Stimulated activated CD4-positive, alpha-beta T cell treated with anti-CD3 and anti-CD28 coated beads, Interleukin-15, amount 100 ng/mL, for 48 hours (primary cell): Measurements from ENCODE around the gene WNK2.

ENCODE experiments used
- DNase-seq, 2 donors: peaks; one replicate each; pipeline ENCODE4 v3.0.0-alpha.2; 2020; ENCODE audit warnings: low read depth in 2 of 2

The WNK2 gene

DNA sequence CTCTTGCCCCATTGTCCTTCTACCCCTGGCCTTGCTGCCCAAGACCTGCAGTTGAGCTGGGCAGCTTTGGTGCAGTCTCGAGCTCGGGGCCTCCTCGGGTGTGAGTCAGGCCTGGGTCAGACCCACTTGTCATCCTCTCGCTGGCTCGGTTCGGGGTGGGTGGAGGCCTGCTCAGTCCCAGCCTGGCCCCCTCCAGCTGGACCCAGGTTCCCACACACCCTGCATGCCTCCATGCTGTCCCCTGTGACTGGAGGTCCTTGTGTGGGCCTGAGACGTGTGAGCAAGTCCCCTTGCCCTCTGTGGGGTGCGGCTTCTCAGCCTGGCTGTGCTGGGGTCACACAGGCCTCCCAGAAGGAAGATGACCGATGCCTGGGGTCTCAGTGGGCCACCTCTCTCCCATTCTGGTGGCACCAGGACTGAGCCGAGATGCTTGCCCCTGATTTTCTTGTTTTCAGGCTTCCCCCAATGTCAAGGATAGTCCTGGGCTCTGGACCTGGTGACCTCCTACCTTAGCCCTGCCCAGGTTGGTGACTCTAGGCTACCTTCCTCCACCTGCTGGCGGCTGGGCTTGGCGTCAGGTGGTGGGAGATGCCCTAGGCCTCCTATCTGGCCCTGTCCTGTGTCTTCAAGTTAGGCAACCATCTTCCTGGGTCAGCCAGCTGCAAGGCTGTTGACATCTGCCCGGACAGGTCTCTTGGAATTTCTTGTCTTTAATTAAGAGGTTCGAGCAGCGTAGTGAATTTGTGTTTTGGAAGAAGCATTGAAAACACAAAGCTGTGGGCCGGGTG lies 15.1 kb downstream of the WNK2 start:
- no peak for DNase-seq

DNA sequence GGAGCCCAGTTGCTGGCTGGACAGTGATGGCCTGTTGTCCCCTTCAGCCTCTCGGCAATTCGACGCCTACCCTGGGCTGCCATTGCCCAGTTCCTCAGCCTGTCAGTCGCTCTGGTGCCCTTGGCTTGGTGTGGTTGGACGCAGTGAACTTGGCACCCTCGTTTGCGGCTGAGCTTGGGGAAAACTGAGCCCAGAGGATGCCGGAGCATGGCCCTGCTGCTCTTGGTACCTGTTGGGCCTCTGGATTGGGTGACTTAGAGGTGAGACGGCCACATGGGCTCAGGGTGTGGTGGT lies 16.5 kb downstream of the WNK2 start:
- no peak for DNase-seq

GRCh38 chr9:93200989-93201334 lies 17.0 kb downstream of the WNK2 start:
- no peak for DNase-seq

DNA sequence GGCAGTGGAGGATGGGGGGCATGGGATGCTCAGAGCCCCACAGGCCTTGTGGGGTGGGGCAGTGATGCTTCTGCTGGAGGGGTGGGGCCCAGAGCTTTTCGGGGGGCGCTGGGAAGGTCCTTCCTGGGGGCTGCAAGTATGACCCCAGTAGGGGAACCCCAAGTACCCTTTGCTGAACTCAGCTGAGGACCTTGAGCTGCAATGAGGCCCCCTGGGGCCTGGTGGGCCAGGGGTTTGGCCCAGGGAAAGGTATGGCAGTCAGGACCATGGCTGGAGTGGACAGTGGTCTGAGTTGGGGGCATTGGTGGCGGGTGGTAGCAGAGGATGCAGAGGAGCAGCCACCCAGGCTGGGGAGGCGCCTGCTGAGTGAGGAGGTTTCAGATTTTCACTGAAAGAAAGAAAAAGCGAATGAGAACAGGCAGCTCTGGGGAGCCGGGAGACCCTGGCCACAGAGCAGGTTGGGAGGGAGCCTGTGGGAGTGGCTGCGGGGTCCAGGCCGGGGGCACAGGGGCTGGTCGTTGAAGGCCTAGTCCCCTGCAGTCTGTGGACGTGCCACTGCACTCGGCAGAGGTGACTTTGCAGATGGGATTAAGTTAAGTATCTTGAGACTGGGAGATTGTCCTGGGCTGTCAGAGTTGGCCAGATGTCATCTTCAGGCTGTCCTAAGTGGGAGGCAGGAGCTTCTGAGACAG lies 19.2 kb downstream of the WNK2 start:
- no peak for DNase-seq

DNA sequence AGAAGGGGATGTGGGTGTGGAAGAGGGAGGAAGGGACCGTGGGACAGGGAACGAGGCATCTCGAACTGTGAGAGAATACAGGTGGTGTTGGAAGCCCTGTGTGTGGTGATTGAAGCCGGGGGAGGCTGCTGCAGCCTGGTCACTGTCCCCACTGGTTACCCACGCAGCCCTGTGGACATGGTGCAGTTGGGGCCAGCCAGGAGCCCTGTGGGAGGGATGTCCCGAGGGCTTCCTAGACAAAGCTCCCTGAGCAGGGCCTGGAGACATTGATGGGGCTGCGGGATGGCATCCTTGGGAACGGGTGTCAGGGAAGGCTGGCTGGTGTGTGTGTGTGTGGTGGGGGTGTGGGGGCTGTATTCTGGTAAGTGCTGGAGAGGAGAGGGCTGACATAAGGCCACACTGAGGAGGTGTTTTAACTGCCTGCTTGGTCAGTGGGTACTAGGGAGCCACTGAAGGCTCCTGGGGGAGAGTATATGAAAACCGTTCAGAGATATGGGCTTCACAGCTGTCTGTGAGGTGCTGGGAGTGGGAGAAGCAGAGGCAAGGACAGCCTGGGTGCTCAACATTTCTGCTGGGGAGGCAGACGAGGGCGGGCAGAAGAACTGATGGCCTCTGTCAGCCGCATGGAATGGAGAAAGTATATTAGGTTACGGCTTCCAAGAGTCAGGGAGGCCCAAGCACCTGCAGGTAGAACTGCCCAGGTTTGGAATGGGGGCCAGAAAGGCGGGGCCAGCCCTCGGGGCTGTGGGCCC lies 20.0 kb downstream of the WNK2 start:
- DNase-seq: no peak

DNA sequence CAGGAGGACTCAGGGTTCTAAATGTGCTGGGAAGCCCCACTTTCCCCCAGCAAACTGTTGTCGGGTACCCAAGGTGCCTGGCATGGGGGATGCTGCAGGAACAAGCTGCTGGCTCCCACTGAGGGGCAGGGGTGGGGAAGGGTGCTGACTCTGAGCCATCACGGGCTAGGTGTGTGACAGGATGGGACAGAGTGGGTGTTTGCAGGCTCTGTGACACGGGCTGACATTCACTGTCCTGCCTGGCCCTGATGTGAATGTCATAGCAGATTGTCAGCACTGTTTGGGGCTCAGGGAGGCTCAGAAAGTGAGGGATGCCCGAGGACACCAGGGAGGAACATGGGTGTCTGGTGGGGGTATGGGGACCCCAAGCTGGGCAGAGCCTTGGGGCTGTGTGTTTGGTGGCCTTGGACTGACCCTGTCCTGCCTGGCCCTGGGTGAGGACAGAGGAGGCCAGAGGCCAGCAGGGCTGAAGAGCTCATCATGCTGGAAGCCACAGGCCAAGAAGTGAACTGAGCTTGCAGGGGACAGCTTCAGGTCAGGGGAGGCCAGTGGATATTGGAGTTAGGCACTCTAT lies 20.6 kb downstream of the WNK2 start:
- no peak for DNase-seq

DNA sequence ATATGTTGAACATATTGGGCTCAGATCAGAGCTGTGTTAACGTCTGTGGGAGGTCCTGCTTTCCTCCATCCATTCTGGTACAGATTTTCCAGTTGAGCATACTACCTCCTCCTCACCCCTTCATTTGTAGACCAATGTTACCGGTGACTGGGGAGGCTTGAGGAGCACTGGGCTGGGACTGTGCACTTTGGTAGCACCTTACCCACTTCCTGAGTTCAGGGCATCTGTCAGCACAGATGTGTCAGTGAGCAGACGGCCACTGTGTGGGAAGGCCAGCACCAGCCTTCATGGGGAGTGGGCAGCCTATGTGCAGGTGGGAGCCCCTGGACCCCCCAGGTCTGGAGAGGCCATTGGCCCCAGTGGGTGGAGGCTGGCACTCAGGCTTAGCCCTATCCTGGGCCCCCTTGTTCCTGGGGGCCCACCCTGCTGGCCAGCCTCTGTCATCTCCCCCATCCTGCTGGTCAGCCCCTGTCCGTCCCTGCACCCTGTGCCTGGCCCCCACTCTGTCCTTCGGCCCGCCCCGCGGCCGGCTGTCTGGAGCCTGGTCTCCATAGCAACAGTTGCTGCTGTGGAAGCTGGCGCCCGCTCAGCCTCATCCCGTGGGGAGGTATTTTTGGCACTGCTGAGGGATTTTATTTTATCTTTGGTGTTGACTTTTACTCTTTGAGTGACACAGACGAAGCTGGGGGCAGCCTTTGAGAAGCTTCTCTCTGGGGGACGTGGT lies 21.3 kb downstream of the WNK2 start:
- no peak for DNase-seq

DNA sequence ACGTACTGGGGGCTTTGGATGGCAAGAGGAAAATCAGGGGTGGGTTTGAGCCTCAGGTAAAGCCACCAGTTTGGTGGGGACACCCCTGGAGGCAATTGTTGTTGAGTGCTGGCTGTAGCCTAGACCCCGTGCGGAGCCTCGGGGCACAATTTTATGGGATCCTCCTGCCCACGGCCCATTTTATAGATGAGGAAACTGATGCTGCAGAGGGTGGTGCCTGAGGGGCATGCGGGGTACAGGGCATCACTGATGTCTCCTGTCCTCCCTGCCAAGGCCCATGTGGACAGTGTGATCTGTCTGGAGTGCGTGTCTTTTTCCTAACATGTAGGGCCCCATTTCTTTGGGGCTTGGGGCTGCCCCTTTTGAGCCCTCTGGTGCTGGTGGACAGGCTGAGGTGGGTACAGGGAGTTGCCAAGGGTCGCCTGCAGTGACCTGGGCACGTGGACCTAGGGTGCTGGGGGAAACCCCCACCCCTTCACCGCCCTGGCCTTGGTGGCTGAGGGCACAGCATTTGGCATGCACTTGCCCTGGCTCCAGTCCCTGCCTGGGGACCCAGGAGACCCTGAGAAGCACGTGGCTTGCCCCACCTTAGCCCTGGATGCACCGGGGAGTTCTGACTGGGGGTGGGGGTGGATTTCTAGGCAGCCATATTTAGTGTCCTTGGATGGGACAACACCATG lies 22.1 kb downstream of the WNK2 start:
- DNase-seq: no peak

DNA sequence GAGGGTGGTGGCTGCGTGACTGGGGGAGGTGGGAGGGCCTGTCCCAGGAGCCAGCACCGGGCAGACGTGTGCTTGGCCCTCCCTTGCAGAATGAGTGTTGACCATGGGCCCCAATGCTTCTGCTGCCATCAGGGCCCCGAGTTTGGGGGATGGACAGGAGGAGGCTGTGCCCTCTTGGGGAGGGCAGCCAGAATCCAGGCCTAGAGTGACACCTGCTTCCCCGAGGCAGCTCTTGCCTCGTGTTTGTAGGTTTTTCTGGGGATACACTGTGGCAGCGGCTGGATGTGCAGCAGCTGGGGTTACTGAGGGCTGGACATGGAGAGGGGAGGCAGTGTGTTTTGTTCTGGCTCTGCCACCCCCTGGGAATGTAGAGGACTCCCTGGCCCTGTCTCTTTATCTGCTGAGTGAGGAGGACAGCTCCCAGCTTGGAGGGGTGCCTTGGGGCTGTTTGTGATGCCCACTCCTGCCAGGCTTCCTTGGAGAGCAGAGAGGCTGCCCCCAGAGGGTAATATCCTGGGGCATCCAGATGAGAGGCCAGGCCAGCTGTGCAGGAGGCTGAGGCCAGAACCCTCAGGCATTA lies 22.7 kb downstream of the WNK2 start:
- no peak for DNase-seq

GRCh38 chr9:93207326-93207814 lies 23.4 kb downstream of the WNK2 start:
- no peak for DNase-seq

DNA sequence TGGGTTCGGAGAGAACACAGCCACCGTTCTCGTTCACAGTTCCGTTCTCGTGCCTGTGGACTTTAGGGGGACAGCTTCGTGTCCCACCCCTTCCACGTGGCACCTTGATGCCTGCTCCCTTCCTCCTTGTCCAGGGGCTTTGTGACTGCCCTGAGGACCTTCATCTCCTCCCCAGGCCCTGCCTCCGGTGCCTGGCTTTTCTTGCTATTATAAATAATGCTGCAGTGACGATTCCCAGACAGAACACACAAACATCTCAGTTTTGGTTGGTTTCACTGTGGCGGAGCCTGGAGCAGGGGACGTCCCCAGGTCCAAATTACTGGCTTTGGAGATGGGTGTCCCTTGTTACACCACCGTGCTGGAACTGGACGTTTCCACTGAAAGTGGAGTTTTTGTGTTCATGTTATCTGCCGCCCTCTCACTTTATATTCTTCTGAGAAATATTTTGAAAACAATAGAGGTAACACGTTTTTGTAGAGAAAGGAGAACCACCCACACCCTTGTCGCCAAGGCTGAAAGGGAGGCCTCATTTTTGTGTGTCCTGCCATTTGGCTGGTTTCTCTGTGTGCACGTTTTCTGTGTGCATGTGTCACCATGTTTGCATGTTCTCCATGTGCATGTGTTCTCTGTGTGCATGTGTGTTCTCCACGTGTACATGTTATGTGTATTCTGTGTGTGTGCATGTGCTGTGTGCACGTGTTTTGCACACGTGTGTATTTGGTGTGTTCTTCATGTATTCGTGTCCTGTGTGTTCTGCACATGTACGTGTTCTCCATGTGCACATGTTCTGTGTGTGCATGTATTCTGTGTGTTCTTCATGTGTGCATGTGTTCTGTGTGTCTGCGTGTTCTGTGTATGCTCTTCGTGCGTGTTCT lies 24.2 kb downstream of the WNK2 start:
- DNase-seq: no peak

GRCh38 chr9:93209097-93209496 lies 25.2 kb downstream of the WNK2 start:
- no peak for DNase-seq

- no peak for DNase-seq
Observed at GRCh38 chr9:93209576-93210323, 25.8 kb downstream of the WNK2 start.

GRCh38 chr9:93210324-93210973 lies 26.5 kb downstream of the WNK2 start:
- no peak for DNase-seq

- DNase-seq: no peak
Observed at GRCh38 chr9:93210974-93211653, 27.2 kb downstream of the WNK2 start.

DNA sequence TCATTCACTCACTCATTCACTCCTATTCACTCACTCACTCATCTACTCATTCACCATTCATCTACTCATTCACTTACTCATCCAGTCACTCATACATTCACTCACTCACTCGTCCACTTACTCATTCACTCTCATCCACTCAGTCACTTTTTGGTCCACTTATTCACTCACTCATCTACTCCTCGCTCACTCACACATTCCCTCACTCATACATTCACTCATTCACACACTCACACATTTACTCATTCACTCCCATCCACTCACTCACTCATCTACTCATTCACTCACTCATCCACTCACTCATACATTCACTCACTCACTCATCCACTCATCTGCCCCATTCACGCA lies 27.7 kb downstream of the WNK2 start:
- DNase-seq: no peak

- no peak for DNase-seq
Observed at GRCh38 chr9:93212409-93212808, 28.5 kb downstream of the WNK2 start.

- DNase-seq: no peak
Observed at GRCh38 chr9:93216073-93216365, 32.1 kb downstream of the WNK2 start.
